Activated CD8-positive, alpha-beta memory T cell treated with anti-CD3 and anti-CD28 coated beads for 48 hours (primary cell): ENCODE results near the gene SCGB1C1.

ENCODE experiments used
- DNase-seq, 3 experiments: peaks; one replicate each; pipeline ENCODE4 v3.0.0-alpha.2; 2020; ENCODE audit warnings: low read depth in 2 of 3, low spot score in 2 of 3

SCGB1C1 gene

GRCh38 chr11:240315-240714 is 47.4 kb downstream of the SCGB1C1 start:
- DNase-seq, result no peak

DNA sequence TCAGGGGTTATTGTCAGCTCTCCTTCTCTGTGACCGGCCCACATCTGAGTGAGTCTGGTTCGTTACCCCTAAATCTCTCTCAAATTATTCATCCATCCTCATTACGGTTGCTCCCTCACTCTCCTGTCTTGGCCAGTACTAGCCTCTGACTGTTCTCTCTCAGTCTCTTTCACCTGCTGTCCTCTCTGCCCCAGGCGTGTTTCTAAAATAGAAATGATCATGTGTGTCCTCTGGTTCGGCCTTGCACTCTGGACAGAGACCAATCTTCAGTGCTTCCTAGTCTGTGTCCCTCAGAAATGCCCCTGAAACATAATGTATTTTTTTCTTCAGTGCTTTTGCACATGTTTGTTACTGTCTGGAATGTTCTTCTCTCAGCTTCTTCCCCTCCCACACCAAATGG is 48.8 kb downstream of the SCGB1C1 start:
- DNase-seq, result no peak
